ENCODE results near the gene KIF2C.

The KIF2C gene

DNA sequence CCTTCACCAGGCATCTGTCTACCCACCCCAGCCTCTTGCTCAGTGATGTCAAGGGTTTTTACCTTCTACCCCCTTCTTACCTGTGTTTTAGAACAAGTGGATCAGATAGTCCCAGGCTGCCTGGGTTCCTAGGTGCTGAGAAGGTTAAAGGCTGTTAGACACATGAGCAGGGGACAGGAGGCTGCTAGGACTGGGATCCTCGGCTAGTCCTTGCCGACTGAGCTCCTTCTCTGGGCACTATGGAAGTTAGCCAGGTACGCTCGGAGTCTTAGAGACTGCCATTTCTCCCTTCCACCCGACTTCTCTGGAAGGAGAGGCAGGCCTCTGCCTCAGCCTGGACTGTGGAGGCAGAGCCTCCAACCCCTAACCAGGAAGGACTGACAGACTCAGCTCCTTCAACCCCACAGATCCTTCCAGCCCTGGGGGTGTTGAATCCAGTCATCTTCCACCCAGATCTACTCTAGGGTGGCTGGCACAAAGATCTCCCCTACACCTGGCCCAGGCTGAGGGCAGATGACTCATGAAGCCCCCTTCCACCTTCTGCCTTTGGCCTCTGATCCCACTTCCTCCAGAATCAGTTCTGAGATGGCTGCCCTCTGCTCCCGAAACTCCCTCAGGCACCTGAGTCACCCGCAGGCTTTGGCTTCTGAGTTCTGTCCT, 67.2 kb downstream of the KIF2C start, which contains the start of gene DYNLT4:
Gene DYNLT4, minus strand, starts transcription at position 648 of the 660 bp plus-strand sequence. CDS start 683 bp downstream, outside the sequence.
- H3K27ac ChIP-seq = peak within 1 kb of the TSS; percentile 81
- TF ChIP-seq, protein P1, sequence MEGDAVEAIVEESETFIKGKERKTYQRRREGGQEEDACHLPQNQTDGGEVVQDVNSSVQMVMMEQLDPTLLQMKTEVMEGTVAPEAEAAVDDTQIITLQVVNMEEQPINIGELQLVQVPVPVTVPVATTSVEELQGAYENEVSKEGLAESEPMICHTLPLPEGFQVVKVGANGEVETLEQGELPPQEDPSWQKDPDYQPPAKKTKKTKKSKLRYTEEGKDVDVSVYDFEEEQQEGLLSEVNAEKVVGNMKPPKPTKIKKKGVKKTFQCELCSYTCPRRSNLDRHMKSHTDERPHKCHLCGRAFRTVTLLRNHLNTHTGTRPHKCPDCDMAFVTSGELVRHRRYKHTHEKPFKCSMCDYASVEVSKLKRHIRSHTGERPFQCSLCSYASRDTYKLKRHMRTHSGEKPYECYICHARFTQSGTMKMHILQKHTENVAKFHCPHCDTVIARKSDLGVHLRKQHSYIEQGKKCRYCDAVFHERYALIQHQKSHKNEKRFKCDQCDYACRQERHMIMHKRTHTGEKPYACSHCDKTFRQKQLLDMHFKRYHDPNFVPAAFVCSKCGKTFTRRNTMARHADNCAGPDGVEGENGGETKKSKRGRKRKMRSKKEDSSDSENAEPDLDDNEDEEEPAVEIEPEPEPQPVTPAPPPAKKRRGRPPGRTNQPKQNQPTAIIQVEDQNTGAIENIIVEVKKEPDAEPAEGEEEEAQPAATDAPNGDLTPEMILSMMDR (conservative IDR thresholded peaks at IDR 0.05) = no peak
- TF ChIP-seq ZFX (IDR thresholded peaks at IDR 0.05) = no peak

DNA sequence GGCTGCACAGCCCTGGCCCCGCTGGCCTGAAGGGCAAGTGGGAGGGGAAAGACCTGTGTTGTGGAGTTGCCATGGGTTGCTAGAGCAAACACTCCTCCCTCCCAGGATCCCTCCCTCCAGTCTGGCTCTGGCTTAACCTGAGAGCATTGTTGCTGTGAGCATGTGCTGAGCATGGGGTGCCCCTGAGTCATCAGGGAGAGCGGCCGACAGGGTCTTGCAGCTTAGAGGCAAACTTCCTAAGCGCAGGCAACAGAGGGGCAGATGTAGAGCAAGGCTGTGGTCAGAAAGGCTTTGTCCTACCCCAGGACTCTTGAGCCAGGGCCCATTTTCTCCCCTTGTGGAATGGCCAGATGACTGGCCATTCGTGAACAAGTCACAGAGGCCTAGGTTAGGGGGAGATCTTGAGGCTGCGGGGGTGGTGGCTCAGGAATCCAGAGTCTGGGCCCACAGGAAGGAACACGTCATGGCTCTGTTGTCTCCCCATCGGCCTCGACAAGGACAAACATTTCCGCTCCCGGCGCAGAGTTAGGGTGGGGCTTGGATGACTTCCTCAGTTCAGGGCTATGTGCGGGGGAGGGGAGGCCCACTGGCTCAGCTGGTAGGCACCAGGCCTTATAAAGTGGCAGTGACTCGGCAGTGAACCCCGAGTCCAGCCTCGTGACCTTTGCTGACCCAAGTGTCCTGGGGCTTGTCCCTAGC, 67.9 kb downstream of the KIF2C start:
- peak overlapping the region; percentile 81 for H3K27ac ChIP-seq
- TF ChIP-seq ZFX (IDR thresholded peaks at IDR 0.05) = no peak
- TF ChIP-seq, protein P1 (conservative IDR thresholded peaks at IDR 0.05) = no peak

DNA sequence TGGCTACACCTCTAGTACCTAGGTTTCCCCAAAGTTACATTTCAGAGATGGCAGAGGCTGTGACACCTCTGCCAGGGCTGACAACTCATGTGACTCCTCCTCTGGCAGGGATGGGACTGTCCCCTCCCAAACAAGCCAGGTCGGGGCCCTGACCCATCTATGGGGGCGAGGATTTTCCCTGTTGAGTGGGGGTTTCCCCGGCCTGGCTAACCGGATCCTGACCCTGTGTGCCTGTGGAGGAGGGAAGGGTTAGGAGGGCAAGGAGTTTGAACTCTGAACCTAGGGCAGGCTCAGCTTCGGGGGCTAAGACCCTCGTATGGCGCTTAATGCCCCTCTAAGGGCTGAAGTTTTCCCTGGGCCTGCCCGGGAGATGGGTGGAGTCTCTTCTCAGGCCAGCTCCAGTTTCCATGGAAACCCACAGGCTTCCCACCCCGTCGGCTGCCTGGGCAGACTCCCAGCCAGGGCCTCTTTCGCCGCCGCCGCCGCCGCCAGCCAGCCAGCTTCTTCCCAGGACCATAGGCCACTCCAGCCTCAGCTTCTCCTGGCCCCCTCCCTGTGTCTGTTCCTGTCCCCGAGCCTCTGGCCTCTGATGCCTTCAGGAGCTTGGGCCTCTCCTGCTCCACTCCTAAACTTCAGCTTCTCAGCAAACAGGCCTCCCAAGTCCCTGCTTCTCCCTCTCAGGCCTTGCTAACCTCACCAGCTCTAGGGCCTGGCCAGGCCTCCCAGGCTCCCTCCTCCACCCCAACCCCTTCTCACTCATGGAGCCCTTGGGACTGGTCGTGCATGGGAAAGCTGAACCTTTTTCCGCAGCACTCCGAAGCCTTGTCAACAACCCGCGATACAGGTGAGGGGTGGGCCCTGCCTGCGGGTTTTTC, 68.7 kb downstream of the KIF2C start, which contains the start of gene BTBD19:
Gene BTBD19, plus strand, starts transcription at position 461 of the 875 bp plus-strand sequence. Its CDS starts 298 bp downstream, at position 759.
- peak within 1 kb of the TSS; percentile 81 for H3K27ac ChIP-seq
- TF ChIP-seq, protein P1 (conservative IDR thresholded peaks at IDR 0.05) = no peak
- no peak for TF ChIP-seq ZFX (IDR thresholded peaks at IDR 0.05)

DNA sequence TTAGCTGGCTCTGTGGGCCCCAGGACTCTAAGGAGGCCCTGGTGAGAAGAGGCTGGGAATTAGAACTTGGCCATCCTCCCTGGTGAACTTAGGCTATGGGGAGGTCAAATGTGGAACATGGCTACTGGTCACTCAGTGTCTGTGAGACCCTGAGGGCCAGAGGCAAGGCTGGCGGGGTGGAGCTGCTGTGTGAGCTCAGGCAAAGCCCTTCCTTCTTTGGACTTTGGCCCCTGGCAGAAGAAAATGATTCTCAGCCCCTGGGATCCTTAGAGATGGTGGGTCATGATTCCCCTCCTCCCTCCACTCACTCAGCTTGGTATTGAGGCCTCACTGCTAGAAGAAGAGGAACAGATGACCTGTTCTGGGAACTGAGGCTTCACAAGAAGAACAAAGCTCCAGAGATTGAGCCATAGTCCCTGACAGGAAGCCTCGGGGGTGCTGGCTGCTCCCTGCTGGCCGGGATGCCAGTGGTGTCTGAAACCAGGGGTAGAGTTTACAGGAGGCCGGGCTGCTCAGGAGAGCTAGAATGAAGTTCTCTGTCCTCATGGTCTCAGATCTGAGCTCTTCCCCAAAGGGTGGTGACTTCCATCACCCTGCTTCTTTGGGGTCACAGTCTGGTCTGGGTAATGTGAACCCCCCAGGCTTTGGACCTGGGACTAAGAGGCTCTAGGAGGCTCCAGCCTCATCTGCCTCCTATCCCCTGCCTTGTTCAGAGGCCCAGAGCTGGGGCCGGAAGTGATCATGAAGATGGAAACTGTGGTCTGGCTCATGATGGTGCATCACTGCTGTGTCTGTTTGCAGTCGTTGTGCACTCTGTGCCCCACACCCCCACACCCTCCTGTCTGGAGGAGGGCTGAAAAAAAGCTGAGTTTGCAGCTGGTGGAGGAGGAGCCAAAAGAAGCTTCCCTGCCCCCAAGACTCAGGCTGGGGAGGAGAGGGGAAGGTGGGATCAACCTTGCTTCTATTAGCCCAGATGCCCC, 69.6 kb downstream of the KIF2C start:
- H3K27ac ChIP-seq = peak overlapping the region; percentile 52
- TF ChIP-seq, protein P1 (conservative IDR thresholded peaks at IDR 0.05) = no peak
- TF ChIP-seq ZFX (IDR thresholded peaks at IDR 0.05) = no peak

DNA sequence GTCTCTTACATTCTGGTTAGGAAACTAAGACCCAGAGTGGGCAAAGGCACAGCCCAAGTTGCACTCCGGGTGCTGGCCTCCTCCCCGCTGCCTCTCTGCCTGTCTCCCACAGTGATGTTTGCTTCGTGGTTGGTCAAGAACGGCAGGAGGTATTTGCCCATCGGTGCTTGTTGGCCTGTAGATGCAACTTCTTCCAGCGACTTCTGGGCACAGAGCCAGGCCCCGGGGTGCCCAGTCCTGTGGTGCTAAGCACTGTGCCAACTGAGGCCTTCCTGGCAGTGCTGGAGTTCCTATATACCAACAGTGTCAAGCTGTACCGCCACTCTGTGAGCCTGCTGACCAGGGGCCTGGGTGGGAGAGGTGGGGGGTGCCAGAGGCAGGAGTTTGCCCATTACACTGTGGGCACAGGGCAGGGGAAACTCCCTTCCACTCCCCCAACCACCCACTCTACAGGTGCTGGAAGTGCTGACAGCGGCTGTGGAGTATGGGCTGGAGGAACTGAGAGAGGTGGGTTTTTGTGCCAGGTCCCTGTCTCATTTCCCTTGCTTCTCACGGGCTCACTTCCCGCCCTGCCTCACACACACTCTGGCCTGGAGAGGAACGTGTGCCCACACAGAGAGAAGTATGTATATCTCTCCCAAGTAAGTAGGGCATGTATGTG, 70.6 kb downstream of the KIF2C start:
- TF ChIP-seq ZFX (IDR thresholded peaks at IDR 0.05) = no peak
- H3K27ac ChIP-seq = peak overlapping the region; percentile 52

DNA sequence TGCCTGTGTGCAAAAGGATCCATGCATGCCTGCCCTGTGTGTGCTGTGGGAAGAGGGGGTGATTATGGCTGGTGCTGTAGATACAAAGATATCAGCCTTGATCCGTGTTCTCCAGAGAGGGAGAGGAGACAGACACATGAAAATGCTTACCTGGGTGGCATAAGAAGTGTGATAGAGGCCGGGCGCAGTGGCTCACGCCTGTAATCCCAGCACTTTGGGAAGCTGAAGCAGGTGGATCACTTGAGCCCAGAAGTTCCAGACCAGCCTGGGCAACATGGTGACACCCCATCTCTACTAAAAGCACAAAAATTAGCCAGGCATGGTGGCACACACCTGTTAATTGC, 71.1 kb downstream of the KIF2C start:
- peak overlapping the region; percentile 52 for H3K27ac ChIP-seq

DNA sequence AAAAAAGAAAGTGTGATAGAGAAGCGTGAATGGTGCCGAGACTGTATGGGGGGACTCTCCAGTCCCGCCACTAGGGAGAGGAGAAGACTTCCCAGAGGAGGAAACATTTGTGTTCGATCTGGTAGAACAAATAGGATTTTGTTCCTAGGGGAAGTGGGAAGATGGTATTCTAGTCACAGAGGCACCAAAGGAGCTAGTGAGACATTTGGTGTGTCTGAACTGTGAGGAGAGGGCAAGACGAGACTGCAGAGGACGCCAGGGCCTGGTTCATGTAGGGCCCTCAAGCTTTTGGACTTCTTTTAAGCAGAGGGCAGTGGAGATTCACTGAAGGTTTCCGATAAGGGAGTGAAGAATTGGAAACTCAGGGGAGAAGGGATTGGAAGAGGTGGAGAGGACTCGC, 71.6 kb downstream of the KIF2C start:
- no peak for TF ChIP-seq ZFX (IDR thresholded peaks at IDR 0.05)
- TF ChIP-seq, protein P1 (conservative IDR thresholded peaks at IDR 0.05) = no peak
- H3K27ac ChIP-seq = no peak overlapping the region

Data from C4-2B (cell line).